ENCODE measurements around the gene BPIFB1. TPM values are rescaled to one million over a fixed set of nuclear protein-coding genes. Genes with fewer than 3 reads are reported as not detected.

The BPIFB1 gene
- total and polyA plus RNA-seq, 10 of the 15 experiments (the other 5 are each of a cell fraction or from before 2014, with no cell fraction given), result 0.13 TPM; not detected in 9

- ChIA-PET RAD21 (ENCODE audit: unreplicated experiment) (no interaction called here), CTCF (no interaction called here), POLR2A (no interaction called here), SMC1A (ENCODE audit: uncharacterized antibody, unreplicated experiment) (no interaction called here)
- in situ Hi-C loops (cut with MboI) (no loop called here), intact Hi-C loops (cut with micrococcal nuclease; ENCODE audit: unreplicated experiment) (no loop called here)
- TF ChIP-seq MEF2A (IDR thresholded peaks at IDR 0.05; ENCODE audit: insufficient read depth, low read depth, low read length) (no peak), TCF3 (IDR thresholded peaks at IDR 0.05; ENCODE audit: borderline replicate concordance, insufficient read depth, low read depth, low read length) (no peak), RFX5 (IDR thresholded peaks at IDR 0.05; ENCODE audit: low read depth, low read length) (no peak), YBX1 (IDR thresholded peaks at IDR 0.05) (no peak), NFXL1 (IDR thresholded peaks at IDR 0.05; ENCODE audit: borderline replicate concordance) (no peak)
- Histone ChIP-seq H3K79me2 (ENCODE audit: control insufficient read depth, insufficient read depth, low read length) (no peaks in the 10 kb centered on the region), H3K36me3 (ENCODE audit: control insufficient read depth in 2 of 2, insufficient read depth in 2 of 2, low read length in 1 of 2) (no peaks in the 10 kb centered on the region), H3K27ac (ENCODE audit: control insufficient read depth, insufficient read depth) (no peak overlapping the region), H4K20me1 (ENCODE audit: control insufficient read depth, insufficient read depth) (no peaks in the 10 kb centered on the region), H2AFZ (ENCODE audit: control insufficient read depth, low read depth, low read length) (no peak overlapping the region), H3K9me3 (replicated peaks; ENCODE audit: control insufficient read depth, insufficient read depth, low read length) (no peaks in the 10 kb centered on the region), H3K4me3 (no peak overlapping the region), H3K4me2 (ENCODE audit: control insufficient read depth, insufficient read depth) (no peak overlapping the region), H3K27me3 (replicated peaks in 1 of 2; ENCODE audit: control insufficient read depth in 2 of 2, insufficient read depth in 2 of 2, low read length in 1 of 2) (no peaks in the 10 kb centered on the region), H3K4me1 (ENCODE audit: control insufficient read depth, insufficient read depth, low read length) (no peaks in the 10 kb centered on the region), H3K9ac (ENCODE audit: control insufficient read depth, insufficient read depth, low read length) (no peak overlapping the region)
- no TSS peak for BruUV-seq (replicated peaks)
- DNase-seq (ENCODE audit: low read depth, low spot score), result no peak
- 41% methylated on average over 8 of the region's 8 CpGs for WGBS (ENCODE audit: insufficient coverage, insufficient replicate concordance, low lambda C conversion rate, missing lambda C conversion rate)
- no peak for FAIRE-seq
- ATAC-seq, result no peak
Measured at GRCh38 chr20:33311011-33311410, 28.0 kb downstream of the BPIFB1 start.

GRCh38 chr20:33311996-33312395 is 29.0 kb downstream of the BPIFB1 start:
- FAIRE-seq, result no peak
- WGBS (ENCODE audit: insufficient coverage, insufficient replicate concordance, low lambda C conversion rate, missing lambda C conversion rate), result 47% methylated on average over 4 of the region's 4 CpGs
- H2AFZ ChIP-seq (ENCODE audit: control insufficient read depth, low read depth, low read length), result no peak overlapping the region
- H3K27me3 ChIP-seq (replicated peaks in 1 of 2; ENCODE audit: control insufficient read depth in 2 of 2, insufficient read depth in 2 of 2, low read length in 1 of 2), result no peaks in the 10 kb centered on the region
- H3K36me3 ChIP-seq (ENCODE audit: control insufficient read depth in 2 of 2, insufficient read depth in 2 of 2, low read length in 1 of 2), result no peaks in the 10 kb centered on the region
- DNase-seq (ENCODE audit: low read depth, low spot score), result no peak
- H4K20me1 ChIP-seq (ENCODE audit: control insufficient read depth, insufficient read depth), result no peaks in the 10 kb centered on the region
- no peak for ATAC-seq
- no peak overlapping the region for H3K9ac ChIP-seq (ENCODE audit: control insufficient read depth, insufficient read depth, low read length)
- no peak overlapping the region for H3K27ac ChIP-seq (ENCODE audit: control insufficient read depth, insufficient read depth)
- no peaks in the 10 kb centered on the region for H3K4me1 ChIP-seq (ENCODE audit: control insufficient read depth, insufficient read depth, low read length)
- ChIA-PET SMC1A (ENCODE audit: uncharacterized antibody, unreplicated experiment) (no interaction called here), POLR2A (no interaction called here), CTCF (no interaction called here), RAD21 (ENCODE audit: unreplicated experiment) (no interaction called here)
- no peak overlapping the region for H3K4me3 ChIP-seq
- no peak overlapping the region for H3K4me2 ChIP-seq (ENCODE audit: control insufficient read depth, insufficient read depth)
- H3K9me3 ChIP-seq (replicated peaks; ENCODE audit: control insufficient read depth, insufficient read depth, low read length), result no peaks in the 10 kb centered on the region
- in situ Hi-C loops (cut with MboI) (no loop called here), intact Hi-C loops (cut with micrococcal nuclease; ENCODE audit: unreplicated experiment) (no loop called here)
- no peaks in the 10 kb centered on the region for H3K79me2 ChIP-seq (ENCODE audit: control insufficient read depth, insufficient read depth, low read length)
- no TSS peak for BruUV-seq (replicated peaks)
- TF ChIP-seq HDAC2 (IDR thresholded peaks at IDR 0.05) (no peak), BMI1 (IDR thresholded peaks at IDR 0.05; ENCODE audit: borderline replicate concordance) (no peak), NRF1 (conservative IDR thresholded peaks at IDR 0.05; ENCODE audit: low read depth, low read length) (no peak), ASH2L (IDR thresholded peaks at IDR 0.05; ENCODE audit: borderline replicate concordance, low read depth) (no peak), FOS (IDR thresholded peaks at IDR 0.05; ENCODE audit: borderline replicate concordance, extremely low read depth, insufficient read length) (no peak), POU2F2 (IDR thresholded peaks at IDR 0.05; ENCODE audit: borderline replicate concordance, low read depth, low read length) (no peak), MTA3 (IDR thresholded peaks at IDR 0.05; ENCODE audit: borderline replicate concordance, low read length) (no peak), NFXL1 (IDR thresholded peaks at IDR 0.05; ENCODE audit: borderline replicate concordance) (no peak), RB1 (IDR thresholded peaks at IDR 0.05; ENCODE audit: borderline replicate concordance) (no peak), NFYB (IDR thresholded peaks at IDR 0.05; ENCODE audit: insufficient read depth, low read depth, low read length) (no peak), TAF1 (IDR thresholded peaks at IDR 0.05; ENCODE audit: borderline replicate concordance, low read depth, low read length) (no peak), YY1 (IDR thresholded peaks at IDR 0.05; ENCODE audit: low read depth, low read length) (no peak), SP1 (IDR thresholded peaks at IDR 0.05; ENCODE audit: low read depth, low read length) (no peak), MEF2B (IDR thresholded peaks at IDR 0.05; ENCODE audit: partially characterized antibody, poor library complexity, severe bottlenecking) (no peak), RELA (IDR thresholded peaks at IDR 0.05; ENCODE audit: borderline replicate concordance, partially characterized antibody) (no peak)
